Activated T-helper 1 cell treated with anti-CD3 and anti-CD28 coated beads, Interleukin-12 subunit alpha, Interleukin-12 subunit beta, Interleukin-2, Interleukin-4 antibody, amounts not matched to agents 30 ng/mL and 10 ng/mL and 1 ng/mL, durations not matched to agents 14 hours and 24 hours and 36 hours (primary cell): Measurements from ENCODE around the gene PDE2A. TPM values are rescaled to one million over a fixed set of nuclear protein-coding genes. Genes with fewer than 3 reads are reported as not detected.

Experiments
- DNase-seq: peaks from one replicate; pipeline ENCODE4 v3.0.0; 2021; ENCODE audit warnings: low spot score
- H3K27ac Mint-ChIP-seq: one replicate; pipeline ENCODE4 v1.8.0; 2021; ENCODE audit warnings: mild to moderate bottlenecking, mixed read lengths
- H3K27me3 Mint-ChIP-seq: one replicate; pipeline ENCODE4 v1.8.0; 2022; ENCODE audit warnings: mild to moderate bottlenecking, moderate library complexity, mixed read lengths; ENCODE audit not compliant: insufficient read depth
- H3K36me3 Mint-ChIP-seq: one replicate; pipeline ENCODE4 v1.8.0; 2021; ENCODE audit warnings: low read depth, mixed read lengths
- H3K4me1 Mint-ChIP-seq: one replicate; pipeline ENCODE4 v1.8.0; 2021; ENCODE audit warnings: low read depth, mixed read lengths
- H3K4me3 Mint-ChIP-seq: one replicate; pipeline ENCODE4 v1.8.0; 2021; ENCODE audit warnings: mild to moderate bottlenecking, moderate library complexity, mixed read lengths
- H3K9me3 Mint-ChIP-seq: one replicate; pipeline ENCODE4 v1.8.0; 2021; ENCODE audit warnings: mixed read lengths
- intact Hi-C: fragments of 100-400 bp; cut with micrococcal nuclease; formaldehyde crosslinking; loops from one replicate; pipeline ENCODE4 v1.15.1; 2024
- total RNA-seq: library from RNA; stranded (reverse); gene quantifications from 2 replicates; pipeline ENCODE4 v1.2.3, GENCODE V29; 2022

PDE2A gene
- 0.57 and 0.64 TPM in 2 replicates for total RNA-seq

GRCh38 chr11:72673943-72674828 lies at the start of gene PDE2A:
Gene PDE2A (minus strand): TSS chr11:72674422. CDS start chr11:72674207, 215 bp downstream.
- Mint-ChIP-seq H3K4me3 (no peak within 1 kb of the TSS), H3K27ac (no peak within 1 kb of the TSS), H3K9me3 (no peaks in the 10 kb centered on the region), H3K27me3 (peaks cover 61% of the 10 kb centered on the region), H3K4me1 (peaks cover 12% of the 10 kb centered on the region), H3K36me3 (no peaks in the 10 kb centered on the region)
- intact Hi-C loops: no loop called here
- DNase-seq: no peak

GRCh38 chr11:72723508-72723907 lies 49.3 kb upstream of the PDE2A start:
- Mint-ChIP-seq H3K36me3 (peaks cover 17% of the 10 kb centered on the region), H3K4me3 (peak overlapping the region; percentile 29), H3K27ac (peak overlapping the region; percentile 71), H3K27me3 (no peaks in the 10 kb centered on the region), H3K4me1 (peaks cover 73% of the 10 kb centered on the region), H3K9me3 (no peaks in the 10 kb centered on the region)
- intact Hi-C loops: loop anchor here (2.0 to 10.0 kb wide), 3 partner anchors 461 to 653 kb away; partner anchors contain the start of gene RELT
- no peak for DNase-seq

- Mint-ChIP-seq H3K9me3 (no peaks in the 10 kb centered on the region), H3K27me3 (no peaks in the 10 kb centered on the region), H3K4me1 (peaks cover 70% of the 10 kb centered on the region), H3K27ac (peak overlapping the region; percentile 96), H3K4me3 (peak overlapping the region; percentile 94), H3K36me3 (peaks cover 17% of the 10 kb centered on the region)
- intact Hi-C loops: loop anchor here (1.0 to 10.0 kb wide), 7 partner anchors 14 to 655 kb away; partner anchors contain the start of genes ARAP1 and RELT
- DNase-seq: peak; percentile 80
Observed at GRCh38 chr11:72722050-72722748, 48.0 kb upstream of the PDE2A start.

- peaks cover 17% of the 10 kb centered on the region for H3K36me3 Mint-ChIP-seq
- H3K4me1 Mint-ChIP-seq: peaks cover 70% of the 10 kb centered on the region
- peak overlapping the region; percentile 96 for H3K27ac Mint-ChIP-seq
- no peaks in the 10 kb centered on the region for H3K9me3 Mint-ChIP-seq
- no peaks in the 10 kb centered on the region for H3K27me3 Mint-ChIP-seq
- peak; percentile 24 for DNase-seq
- peak overlapping the region; percentile 94 for H3K4me3 Mint-ChIP-seq
- intact Hi-C loops: loop anchor here (1.0 to 10.0 kb wide), 7 partner anchors 15 to 655 kb away; partner anchors contain the start of genes ARAP1 and RELT
Observed at GRCh38 chr11:72721689-72722049, 47.4 kb upstream of the PDE2A start.

- no peaks in the 10 kb centered on the region for H3K27me3 Mint-ChIP-seq
- DNase-seq: no peak
- no peaks in the 10 kb centered on the region for H3K9me3 Mint-ChIP-seq
- H3K36me3 Mint-ChIP-seq: peaks cover 17% of the 10 kb centered on the region
- peak overlapping the region; percentile 94 for H3K4me3 Mint-ChIP-seq
- intact Hi-C loops: loop anchor here (10.0 kb wide), 1 partner anchor 524 kb away; no protein-coding TSS in a partner anchor
- peaks cover 70% of the 10 kb centered on the region for H3K4me1 Mint-ChIP-seq
- peak overlapping the region; percentile 96 for H3K27ac Mint-ChIP-seq
Observed at GRCh38 chr11:72721276-72721675, 47.1 kb upstream of the PDE2A start.

- peaks cover 17% of the 10 kb centered on the region for H3K36me3 Mint-ChIP-seq
- H3K9me3 Mint-ChIP-seq: no peaks in the 10 kb centered on the region
- no peaks in the 10 kb centered on the region for H3K27me3 Mint-ChIP-seq
- H3K27ac Mint-ChIP-seq: peak overlapping the region; percentile 96
- intact Hi-C loops: loop anchor here (10.0 kb wide), 1 partner anchor 524 kb away; no protein-coding TSS in a partner anchor
- peaks cover 68% of the 10 kb centered on the region for H3K4me1 Mint-ChIP-seq
- DNase-seq: no peak
- H3K4me3 Mint-ChIP-seq: peak overlapping the region; percentile 94
Observed at GRCh38 chr11:72720784-72721183, 46.6 kb upstream of the PDE2A start.

- H3K4me1 Mint-ChIP-seq: peaks cover 61% of the 10 kb centered on the region
- H3K27me3 Mint-ChIP-seq: no peaks in the 10 kb centered on the region
- H3K36me3 Mint-ChIP-seq: peaks cover 10% of the 10 kb centered on the region
- DNase-seq: no peak
- H3K4me3 Mint-ChIP-seq: peak overlapping the region; percentile 94
- H3K27ac Mint-ChIP-seq: peak overlapping the region; percentile 68
- no peaks in the 10 kb centered on the region for H3K9me3 Mint-ChIP-seq
- intact Hi-C loops: loop anchor here (10.0 kb wide), 1 partner anchor 525 kb away; no protein-coding TSS in a partner anchor
Observed at GRCh38 chr11:72720047-72720446, 45.8 kb upstream of the PDE2A start.

- Mint-ChIP-seq H3K4me1 (peaks cover 56% of the 10 kb centered on the region), H3K9me3 (no peaks in the 10 kb centered on the region), H3K27me3 (no peaks in the 10 kb centered on the region), H3K4me3 (peak overlapping the region; percentile 94), H3K36me3 (peaks cover 10% of the 10 kb centered on the region), H3K27ac (peak overlapping the region; percentile 68)
- intact Hi-C loops: no loop called here
- no peak for DNase-seq
Observed at GRCh38 chr11:72719551-72719950, 45.3 kb upstream of the PDE2A start.

GRCh38 chr11:72719144-72719543 lies 44.9 kb upstream of the PDE2A start:
- H3K9me3 Mint-ChIP-seq: no peaks in the 10 kb centered on the region
- no peak for DNase-seq
- H3K4me3 Mint-ChIP-seq: peak overlapping the region; percentile 94
- peaks cover 52% of the 10 kb centered on the region for H3K4me1 Mint-ChIP-seq
- H3K36me3 Mint-ChIP-seq: peaks cover 10% of the 10 kb centered on the region
- H3K27me3 Mint-ChIP-seq: no peaks in the 10 kb centered on the region
- intact Hi-C loops: no loop called here
- no peak overlapping the region for H3K27ac Mint-ChIP-seq

- intact Hi-C loops: no loop called here
Observed at GRCh38 chr11:72718101-72718501, 43.9 kb upstream of the PDE2A start.

GRCh38 chr11:72716788-72717435 lies 42.7 kb upstream of the PDE2A start:
- DNase-seq: no peak
- no peak overlapping the region for H3K4me3 Mint-ChIP-seq
- no peaks in the 10 kb centered on the region for H3K9me3 Mint-ChIP-seq
- peaks cover 36% of the 10 kb centered on the region for H3K4me1 Mint-ChIP-seq
- peaks cover 12% of the 10 kb centered on the region for H3K36me3 Mint-ChIP-seq
- intact Hi-C loops: no loop called here
- H3K27me3 Mint-ChIP-seq: no peaks in the 10 kb centered on the region
- H3K27ac Mint-ChIP-seq: no peak overlapping the region

More at GRCh38 chr11:72718101-72718501, 43.9 kb upstream of the PDE2A start:
- Mint-ChIP-seq H3K9me3 (no peaks in the 10 kb centered on the region), H3K4me1 (peaks cover 45% of the 10 kb centered on the region), H3K36me3 (peaks cover 10% of the 10 kb centered on the region), H3K27me3 (no peaks in the 10 kb centered on the region), H3K4me3 (no peak overlapping the region), H3K27ac (no peak overlapping the region)
- no peak for DNase-seq

GRCh38 chr11:72716290-72716689 lies 42.1 kb upstream of the PDE2A start:
- Mint-ChIP-seq H3K4me1 (peaks cover 31% of the 10 kb centered on the region), H3K4me3 (no peak overlapping the region), H3K27ac (no peak overlapping the region), H3K9me3 (no peaks in the 10 kb centered on the region), H3K36me3 (peaks cover 12% of the 10 kb centered on the region), H3K27me3 (no peaks in the 10 kb centered on the region)
- intact Hi-C loops: no loop called here
- no peak for DNase-seq
